Activated CD4-positive, alpha-beta T cell treated with anti-CD3 and anti-CD28 coated beads for 48 hours (primary cell): Measurements from ENCODE around the gene TGFB1.
A peak's percentile ranks its signal among the peaks of the same experiment; 100 is the strongest.
"Not testable (repeated sequence)": the region's sequence is repeated elsewhere in the genome, so short reads cannot be mapped to it uniquely, and the experiment has no call there.

Source experiments
- DNase-seq: peaks from one replicate; pipeline ENCODE4 v3.0.0-alpha.2; 2020

TGFB1 gene

DNA sequence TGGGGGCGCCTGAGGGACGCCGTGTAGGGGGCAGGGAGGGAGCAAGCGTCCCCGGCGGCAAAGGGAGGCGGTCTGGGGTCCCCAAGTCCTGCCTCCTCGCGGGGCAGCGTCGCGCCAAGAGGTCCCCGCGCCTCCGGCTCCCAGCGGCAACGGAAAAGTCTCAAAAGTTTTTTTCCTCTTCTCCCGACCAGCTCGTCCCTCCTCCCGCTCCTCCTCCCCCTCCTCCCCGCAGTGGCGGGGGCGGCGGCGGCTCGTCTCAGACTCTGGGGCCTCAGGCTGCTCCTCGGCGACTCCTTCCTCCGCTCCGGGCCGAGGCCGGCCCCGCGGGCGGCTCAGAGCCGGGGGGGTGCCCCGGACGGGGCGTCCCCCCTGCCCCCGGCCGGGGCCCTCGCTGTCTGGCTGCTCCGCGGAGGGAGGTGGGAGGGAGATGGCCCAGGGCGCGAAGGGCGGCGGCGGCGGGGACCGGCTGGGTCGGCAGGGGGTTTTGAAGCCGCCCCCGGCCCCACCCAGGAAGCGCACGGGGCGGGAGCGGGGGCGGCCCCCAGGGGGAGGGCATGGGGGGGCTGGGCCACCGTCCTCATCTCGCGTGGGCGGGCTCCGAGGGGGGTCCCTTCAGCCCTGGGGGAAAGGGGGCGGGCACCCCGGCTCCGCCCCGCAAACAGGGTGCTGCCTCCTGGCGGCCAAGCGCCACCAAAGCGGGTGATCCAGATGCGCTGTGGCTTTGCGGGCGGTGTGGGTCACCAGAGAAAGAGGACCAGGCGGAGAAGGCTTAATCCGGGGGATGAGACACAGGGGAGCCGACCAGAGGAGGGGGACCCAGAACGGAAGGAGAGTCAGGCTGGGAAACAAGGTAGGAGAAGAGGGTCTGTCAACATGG, at the start of gene TGFB1:
Gene TGFB1 (minus strand): TSS at position 457 of the 877 bp plus-strand sequence. CDS start 878 bp downstream, outside the sequence.
- peak; percentile 91 for DNase-seq

DNA sequence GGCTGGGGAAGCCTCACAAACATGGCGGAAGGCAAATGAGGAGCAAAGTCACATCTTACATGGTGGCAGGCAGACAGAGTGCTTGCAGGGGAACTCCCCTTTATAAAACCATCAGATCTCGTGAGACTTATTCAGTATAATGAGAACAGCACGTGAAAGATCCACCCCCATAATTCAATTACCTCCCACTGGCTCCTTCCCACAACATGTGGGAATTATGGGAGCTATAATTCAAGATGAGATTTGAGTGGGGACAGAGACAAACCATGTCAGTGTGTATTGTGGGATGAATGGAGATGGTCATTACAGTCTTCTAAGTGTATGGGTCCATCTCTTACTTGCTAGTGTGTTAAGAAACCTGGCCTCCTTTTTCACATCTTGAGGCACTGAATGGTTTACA, 48.3 kb upstream of the TGFB1 start:
- DNase-seq, result no peak

DNA sequence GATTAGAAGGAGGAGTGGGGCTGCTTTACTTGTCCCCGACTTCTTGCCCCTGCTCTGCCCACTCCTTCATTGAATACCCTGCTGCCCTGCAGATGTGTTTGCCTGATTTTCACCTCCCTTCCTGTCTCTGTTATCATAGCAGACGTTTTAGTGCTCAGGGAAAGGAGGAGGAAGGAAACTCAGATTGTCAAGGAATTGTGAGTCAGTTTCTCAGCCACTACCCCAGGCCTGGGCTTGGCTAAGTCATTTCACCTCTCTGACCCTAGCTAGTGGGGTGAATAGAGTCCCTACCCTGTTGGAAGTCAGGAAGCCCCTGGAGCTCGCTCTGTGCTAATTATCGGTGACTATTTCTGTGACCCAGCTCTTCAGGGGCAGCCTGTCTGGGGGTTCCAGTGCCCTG, 47.8 kb upstream of the TGFB1 start:
- no peak for DNase-seq

DNA sequence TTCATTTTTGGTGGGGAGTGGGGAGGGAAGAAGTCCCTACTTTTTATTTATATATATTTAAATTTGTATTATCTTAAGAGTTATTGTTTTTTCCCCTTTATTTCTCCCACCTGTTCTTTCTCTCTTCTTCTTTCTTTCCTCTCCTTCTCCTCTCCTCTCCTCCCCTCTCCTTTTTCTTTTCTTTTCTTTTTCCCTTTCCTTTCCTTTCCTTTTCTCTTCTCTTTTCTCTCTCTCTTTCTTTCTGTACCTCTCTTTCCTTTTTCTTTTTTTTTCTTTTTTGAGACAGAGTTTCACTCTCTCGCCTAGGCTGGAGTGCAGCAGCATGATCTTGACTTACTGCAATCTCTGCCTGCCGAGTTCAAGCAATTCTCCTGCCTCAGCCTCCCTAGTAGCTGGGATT, 45.8 kb upstream of the TGFB1 start:
- no peak for DNase-seq

DNA sequence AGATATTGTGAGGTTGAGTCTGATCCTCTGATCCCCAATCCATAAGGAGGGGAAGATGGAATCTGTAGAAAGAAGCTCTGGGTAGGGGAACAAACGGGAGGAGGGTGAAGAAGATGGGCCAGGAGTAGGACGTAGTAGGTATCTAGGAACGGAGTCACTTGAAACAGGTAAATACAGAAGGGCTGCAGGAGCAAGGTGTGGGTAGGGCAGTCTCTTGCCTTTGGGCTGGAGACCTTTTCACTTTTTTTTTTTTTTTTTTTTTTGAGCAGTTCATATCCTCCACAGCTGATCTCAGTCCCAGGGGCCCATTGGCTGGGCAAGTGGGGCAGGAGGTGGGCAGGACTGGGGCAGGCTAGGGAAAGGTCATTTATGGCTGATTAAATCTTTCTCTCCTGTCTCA, 45.4 kb upstream of the TGFB1 start:
- no peak for DNase-seq

DNA sequence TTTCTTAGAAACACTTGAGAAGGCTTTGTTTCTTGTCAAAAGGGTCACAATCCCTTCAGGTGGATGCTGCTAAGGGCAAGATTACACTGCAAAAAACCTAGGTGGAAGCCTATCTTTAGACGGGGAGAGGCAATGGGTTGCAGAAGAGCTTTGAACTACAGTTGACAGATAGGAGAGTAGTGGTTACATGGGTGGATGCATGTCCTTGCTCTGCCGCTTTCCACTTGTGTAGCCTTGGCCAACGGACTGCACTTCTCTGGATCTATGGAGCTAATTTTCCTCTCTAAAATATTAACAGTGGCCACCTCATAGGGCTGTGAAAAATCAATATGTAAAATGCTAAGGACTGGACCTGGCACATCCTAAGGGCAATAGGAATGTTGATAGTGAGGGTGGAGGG, 44.9 kb upstream of the TGFB1 start:
- no peak for DNase-seq

DNA sequence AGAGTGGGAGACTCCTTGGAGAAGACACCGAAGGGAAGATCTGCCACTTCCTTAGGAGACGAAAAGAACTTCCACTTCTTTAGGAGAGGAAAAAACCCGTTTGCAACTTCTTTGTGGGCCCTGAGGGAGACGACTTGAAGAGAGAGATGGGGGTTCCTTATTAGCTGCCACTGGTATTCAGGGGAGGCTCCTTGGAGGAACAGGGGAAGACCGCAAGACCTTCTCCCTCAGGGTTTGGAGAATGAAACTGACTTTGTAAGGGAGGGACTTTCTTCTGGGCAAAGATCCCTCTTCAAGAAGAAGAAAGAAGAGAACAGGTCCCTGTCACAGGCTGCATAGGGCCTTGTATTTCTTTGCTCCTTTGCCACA, 44.3 kb upstream of the TGFB1 start:
- DNase-seq, result no peak

DNA sequence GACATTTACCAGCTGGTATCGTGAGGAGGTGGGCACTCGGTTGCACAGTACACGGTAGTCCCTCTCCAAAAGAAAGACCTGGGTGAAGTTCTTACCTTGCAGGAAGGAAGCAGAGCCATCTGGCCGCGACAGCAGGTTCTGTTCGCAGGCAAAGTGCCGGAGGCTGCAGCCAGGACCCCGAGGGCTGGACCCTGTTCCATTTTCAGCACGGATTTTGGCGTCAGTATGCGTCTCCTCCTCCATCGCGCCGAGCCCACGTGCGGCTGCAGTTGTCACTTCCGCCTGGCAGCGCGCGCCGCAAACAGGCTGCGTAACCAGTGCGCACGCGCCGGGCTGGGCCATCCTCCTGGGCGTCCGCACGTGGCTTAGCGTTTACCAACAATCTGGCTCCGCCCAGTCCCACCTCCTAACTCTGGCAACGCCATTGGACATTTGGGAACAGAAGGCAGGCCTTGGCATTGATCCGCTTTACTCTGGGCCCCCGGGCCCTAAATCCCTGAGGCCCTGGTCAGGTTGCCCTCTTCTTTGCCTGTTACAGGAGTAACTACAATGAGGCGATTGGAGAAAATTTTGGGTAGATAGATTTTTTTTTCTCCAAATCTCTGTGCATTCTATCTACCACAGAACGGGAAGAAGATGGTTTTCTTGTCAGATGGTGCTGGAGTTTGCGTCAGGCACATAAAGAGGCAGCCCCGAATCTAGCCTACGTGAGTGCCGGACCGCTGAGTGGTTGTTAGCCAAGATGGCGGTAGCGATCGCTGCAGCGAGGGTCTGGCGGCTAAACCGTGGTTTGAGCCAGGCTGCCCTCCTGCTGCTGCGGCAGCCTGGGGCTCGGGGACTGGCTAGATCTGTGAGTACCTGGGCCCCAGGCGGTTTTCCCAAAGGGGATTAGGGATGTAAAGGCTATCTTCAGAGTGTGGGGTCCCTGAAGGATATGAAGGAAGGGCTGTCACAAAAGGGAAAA, 43.6 kb upstream of the TGFB1 start, which contains the start of the genes BCKDHA and EXOSC5:
Gene BCKDHA (plus strand): TSS at position 733 of the 964 bp plus-strand sequence. CDS start 10 bp downstream, at position 743.
Gene EXOSC5 (minus strand): TSS at position 274 of the 964 bp plus-strand sequence. CDS start 31 bp downstream, at position 243.
- DNase-seq, result peak; percentile 99

DNA sequence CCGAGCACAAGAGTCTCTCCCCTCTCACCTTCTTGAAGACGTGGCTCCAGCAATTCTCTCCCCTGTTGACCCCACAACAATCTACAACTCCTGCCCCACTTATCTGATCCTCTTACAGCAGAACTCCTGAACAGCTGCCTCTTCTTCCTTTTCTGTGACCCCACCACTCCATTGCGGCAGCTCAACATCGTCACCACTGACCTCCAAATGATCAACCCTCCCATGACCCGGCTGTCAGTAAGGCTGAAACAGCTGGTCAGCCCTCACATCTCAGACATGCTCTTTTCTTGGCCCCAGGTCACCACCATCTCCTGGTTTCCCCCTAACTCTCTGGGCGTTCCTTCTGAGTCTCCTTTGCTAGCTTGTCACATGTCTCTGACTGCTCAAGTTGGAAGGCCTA, 41.6 kb upstream of the TGFB1 start:
- no peak for DNase-seq

DNA sequence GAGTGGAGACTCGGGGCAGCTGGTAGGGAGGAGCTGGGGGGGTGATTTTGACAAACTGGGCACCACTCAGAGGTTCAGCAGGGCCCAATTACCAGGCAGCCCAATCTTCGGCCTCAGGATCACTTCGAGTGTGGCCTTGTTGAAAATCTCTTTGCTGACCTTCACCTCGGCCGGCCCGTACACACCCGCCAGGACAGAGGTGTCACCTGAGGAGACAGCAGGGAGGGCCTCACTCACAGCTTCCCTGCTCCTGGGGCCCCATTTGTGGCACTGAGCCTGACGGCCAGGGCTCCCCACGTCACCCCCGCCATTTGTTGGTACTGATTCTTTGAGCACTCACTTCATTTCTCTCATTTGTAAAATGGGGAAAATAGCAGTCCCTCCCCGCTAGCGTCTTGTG, 39.1 kb upstream of the TGFB1 start:
- no peak for DNase-seq

DNA sequence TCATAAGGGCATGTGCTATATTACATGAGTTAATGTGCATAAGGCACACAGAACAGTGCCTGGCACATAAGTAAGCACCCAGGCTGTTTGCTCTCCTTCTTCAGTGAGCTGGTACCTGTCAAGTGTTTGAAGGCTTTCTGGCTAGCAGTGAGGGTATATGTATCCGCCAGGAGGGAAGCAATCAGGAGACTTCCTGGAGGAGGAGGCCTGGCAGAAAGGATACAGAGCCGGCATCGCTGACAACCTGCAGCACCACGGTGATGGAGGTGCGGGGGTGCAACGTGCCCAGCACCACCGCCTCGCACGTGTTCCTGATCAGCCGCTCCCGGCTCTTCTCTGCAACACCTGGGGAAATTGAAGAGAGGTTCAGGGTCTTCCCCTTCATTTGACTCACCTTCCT, 37.9 kb upstream of the TGFB1 start:
- DNase-seq, result no peak

DNA sequence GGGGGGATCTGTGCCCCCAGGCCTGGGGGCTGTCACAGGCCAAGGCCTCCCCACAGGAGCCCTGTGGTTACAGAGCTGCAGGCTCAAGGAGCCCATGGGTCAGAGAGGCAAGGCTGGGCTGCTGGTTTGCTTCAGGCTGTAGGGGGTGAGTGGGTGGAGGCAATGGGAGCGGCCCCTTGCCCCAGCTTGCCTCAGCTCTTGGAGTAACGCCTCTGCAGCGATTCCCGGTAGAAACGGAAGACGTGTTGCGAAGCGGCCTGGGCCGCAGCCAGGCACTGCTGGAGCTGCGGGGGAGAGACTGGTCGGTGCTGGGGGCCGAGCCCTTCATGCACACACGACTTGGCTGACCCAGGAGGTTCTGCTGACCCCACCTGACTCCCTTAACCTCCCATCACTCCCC, 32.7 kb upstream of the TGFB1 start:
- DNase-seq, result no peak

DNA sequence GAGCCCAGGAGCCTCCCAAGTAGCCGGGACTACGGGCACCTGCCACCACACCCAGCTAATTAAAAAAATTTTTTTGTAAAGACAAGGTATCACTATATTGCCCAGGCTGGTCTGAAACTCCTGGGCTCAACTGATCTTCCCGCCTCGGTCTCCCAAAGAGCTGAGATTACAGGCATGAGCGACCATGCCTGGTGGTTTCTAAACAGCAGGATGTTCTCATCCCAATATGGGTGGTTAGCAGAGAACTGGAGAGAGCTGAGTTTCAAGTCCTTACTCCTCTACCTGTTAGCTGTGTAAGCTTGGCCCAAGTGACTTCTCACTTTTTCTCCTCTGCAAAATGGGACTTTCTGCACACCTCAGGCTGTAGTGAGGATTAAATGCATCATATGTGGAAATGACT, 30.6 kb upstream of the TGFB1 start:
- DNase-seq, result no peak

DNA sequence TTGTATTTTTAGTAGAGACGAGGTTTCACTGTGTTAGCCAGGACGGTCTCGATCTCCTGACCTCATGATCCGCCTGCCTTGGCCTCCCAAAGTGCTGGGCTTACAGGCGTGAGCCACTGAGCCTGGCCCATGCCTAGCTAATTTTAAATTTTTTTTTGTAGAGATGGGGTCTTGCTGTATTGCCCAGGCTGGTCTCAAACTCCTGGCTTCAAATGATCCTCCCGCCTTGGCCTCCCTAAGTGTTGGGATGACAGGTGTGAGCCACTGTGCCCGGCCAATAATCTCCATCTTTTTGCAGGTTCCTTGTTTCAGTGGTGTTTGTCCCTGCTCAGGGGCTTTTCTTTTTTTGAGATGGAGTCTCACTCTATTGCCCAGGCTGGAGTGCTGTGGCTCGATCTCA, 27.8 kb upstream of the TGFB1 start:
- not testable (repeated sequence) for DNase-seq

DNA sequence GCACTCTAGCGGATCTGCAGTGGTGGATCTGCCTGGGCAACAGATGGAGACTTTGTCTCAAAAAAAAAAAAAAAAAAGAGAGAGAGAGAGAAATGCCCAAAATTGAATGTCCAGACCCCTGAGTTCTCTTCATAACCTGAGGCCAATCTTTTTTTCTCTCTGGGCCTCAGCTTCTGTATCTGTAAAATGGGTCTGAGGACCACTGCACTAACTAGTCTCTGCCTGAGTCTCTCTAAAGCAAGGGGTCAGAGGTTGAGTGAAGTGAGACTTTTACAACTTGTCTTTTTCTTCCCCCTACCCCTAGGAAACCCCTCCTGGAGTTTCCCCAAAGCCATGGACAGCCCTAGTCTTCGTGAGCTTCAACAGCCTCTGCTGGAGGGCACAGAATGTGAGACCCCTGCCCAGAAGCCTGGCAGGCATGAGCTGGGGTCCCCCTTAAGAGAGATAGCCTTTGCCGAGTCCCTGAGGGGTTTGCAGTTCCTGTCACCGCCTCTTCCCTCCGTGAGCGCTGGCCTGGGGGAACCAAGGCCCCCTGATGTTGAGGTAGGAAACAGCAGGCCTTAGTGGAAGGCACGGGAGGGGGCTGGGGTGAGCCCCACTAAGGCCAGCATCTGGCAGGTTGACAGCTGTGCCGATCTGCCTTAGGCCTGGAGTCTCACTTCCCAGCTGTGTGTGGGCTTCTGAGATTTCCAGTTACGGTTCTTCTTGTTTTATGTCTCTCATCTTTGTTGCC, 24.4 kb upstream of the TGFB1 start:
- DNase-seq, result no peak

DNA sequence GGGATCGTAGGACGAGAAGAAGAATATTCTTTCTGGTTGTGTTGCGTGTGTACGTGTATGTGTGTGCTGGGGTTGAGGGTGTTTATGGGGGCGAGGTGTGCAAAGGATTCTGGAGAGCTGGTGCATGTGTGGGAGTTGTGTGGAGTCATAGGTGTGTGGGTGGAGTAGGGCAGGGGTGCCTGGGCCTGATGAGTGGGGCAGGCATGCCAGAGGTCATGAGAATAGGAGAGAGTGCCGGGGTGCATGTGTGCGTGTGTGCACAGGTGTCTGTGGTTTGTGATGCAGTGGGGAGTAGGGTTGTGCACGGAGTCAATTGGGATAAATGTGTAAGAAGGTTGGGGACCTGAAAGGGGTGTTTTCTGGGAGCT, 23.3 kb upstream of the TGFB1 start:
- peak; percentile 36 for DNase-seq

DNA sequence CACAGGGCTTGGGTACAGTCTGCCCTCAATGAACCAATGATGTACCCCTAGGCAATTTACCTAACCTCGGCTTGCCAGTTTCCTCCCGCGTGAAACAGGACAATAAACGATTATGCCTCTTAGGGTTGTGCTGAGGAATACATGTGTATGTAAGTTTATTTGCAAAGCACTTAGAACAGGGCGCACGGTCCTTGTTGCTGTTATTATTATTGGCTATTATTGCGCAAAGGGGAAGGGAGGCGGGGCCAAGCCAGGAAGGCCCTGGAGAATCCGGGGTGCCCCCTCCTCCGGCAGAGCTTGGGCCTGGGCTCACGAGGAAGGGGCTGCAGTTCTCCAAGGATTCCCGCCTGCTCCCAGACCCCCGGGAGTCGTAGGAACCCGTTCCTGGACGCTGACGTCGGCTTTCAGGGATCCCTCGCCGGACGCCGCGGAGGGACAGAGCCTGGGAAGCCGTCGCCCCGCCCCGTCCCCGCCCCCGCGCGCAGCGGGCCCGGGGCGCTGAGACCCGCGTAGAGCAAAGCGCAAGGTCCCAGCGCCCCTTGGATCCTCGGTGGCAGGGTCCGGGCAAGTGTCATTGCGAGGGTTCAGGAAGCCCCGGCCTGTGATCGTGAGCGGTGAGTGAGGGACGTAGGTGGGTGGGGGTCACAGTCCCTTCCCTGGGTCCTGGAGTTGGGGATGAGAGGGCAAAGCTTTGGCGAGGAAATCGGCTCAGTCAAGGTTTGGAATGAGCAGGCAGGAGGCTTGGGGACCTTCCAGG, 22.7 kb upstream of the TGFB1 start, which contains the start of gene TMEM91:
Gene TMEM91 (plus strand): TSS at position 293 of the 757 bp plus-strand sequence. CDS start 1,777 bp downstream, outside the sequence.
- no peak for DNase-seq

DNA sequence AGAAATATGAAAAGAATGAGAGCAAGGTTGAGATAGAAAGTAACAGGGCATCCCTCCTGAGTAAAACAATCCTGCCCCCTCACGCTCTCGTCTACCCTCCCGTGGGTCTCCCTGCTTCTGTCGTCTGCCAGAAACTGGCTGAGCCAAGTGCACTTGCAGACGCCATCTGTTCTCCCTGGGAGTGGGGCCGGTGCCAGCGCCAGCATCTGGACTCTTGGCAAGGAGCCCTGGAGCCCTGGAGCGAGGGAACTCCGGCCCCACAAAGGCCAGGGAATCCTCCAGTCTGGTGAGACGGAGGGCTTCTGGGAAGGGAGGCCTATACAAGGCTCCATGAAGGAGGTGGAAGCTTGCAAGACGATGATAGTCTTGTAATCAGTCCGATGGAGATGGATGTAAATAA, 20.3 kb upstream of the TGFB1 start:
- DNase-seq, result no peak

DNA sequence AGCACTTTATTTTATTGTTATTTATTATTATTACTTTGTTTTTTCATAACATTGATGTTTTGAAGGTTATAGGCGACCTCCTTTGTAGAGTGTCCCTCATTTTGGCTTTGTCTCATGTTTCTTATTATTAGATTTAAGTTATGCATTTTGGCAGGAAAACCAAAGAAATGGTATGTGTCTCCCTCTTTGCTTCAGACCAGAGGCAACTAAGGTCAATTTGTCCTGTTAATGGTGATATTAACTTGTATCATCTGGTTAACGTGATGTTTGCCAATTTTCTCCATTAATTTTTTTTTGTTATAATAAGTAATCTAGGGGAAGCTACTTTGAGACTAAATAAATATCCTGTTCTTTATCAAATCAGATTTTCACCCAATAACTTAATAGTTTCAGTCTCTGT, 18.8 kb upstream of the TGFB1 start:
- no peak for DNase-seq

DNA sequence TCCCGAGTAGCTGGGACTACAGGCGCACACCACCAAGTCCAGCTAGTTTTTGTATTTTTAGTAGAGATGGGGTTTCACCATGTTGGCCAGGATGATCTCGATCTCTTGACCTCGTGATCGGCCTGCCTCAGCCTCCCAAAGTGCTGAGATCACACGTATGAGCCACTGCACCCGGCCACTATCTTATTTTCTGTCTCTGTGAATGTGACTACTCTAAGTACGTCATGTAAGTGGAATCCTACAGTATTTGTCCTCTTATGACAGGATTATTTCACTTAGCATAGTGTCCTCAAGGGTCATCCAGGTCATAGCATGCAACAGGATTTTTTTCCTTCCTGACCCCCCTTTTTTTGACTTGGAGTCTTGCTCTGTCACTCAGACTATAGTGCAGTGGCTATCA, 17.8 kb upstream of the TGFB1 start:
- no peak for DNase-seq

DNA sequence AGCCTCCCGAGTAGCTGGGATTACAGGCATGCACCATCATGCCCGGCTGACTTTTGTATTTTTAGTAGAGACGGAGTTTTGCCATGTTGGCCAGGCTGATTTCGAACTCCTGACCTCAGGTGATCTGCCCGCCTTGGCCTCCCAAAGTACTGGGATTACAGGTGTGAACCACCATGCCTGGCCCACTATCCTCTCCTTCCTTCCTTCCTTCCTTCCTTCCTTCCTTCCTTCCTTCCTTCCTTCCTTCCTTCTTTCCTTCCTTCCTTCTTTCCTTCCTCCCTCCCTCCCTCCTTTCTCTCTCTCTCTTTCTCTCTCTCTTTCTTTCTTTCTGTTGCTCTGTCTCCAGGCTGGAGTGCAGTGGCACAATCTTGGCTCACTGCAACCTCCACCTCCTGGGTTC, 17.4 kb upstream of the TGFB1 start:
- not testable (repeated sequence) for DNase-seq

DNA sequence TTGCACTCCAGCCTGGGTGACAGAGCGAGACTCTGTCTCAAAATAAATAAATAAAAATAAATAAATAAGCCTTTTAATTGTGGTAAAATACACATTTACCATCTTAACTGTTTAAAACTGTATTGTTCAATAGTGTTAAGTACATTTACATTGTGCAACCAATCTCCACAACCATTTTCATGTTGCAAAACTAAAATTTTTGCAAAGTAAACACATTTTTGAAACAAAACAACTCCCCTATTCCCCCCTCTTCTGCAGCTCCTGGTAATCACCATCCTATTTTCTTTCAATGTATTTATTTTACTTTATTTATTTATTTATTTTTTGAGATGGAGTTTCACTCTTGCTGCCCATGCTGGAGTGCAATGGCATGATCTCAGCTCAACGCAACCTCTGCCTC, 16.0 kb upstream of the TGFB1 start:
- no peak for DNase-seq
